Colonic mucosa (tissue), 4 donors: ENCODE data around the gene CPT1B. TPM values are rescaled to one million over a fixed set of nuclear protein-coding genes. Genes with fewer than 3 reads are reported as not detected.
A peak's percentile ranks its signal among the peaks of the same experiment; 100 is the strongest.

Experiments used
- DNase-seq: peaks from one replicate; pipeline ENCODE4 v3.0.0-alpha.2; 2020
- H3K27ac ChIP-seq: fragments of 200-600 bp; one replicate; pipeline ENCODE4 v1.8.0; 2021
- H3K27me3 ChIP-seq: fragments of 200-600 bp; one replicate; pipeline ENCODE4 v1.8.0; 2021
- H3K36me3 ChIP-seq: fragments of 200-600 bp; one replicate; pipeline ENCODE4 v1.8.0; 2021
- H3K4me1 ChIP-seq: fragments of 200-600 bp; one replicate; pipeline ENCODE4 v1.8.0; 2021; ENCODE audit warnings: mild to moderate bottlenecking
- H3K4me3 ChIP-seq: fragments of 200-600 bp; one replicate; pipeline ENCODE4 v1.8.0; 2021
- H3K9ac ChIP-seq, 2 donors: one replicate each; pipeline ENCODE4 v1.7.0; 2013; ENCODE audit warnings: control low read depth in 2 of 2, low read depth in 2 of 2, low read length in 2 of 2
- H3K9me3 ChIP-seq: fragments of 200-600 bp; one replicate; pipeline ENCODE4 v1.8.0; 2021
- intact Hi-C: fragments of 100-400 bp; cut with DNase I; formaldehyde crosslinking; loops from one replicate; pipeline ENCODE4 v1.14.1; 2022
- total RNA-seq, 2 donors: library from RNA; stranded (reverse); fragmentation: NEBNext Ultra II Directional in 1 of 2; extraction: Animal tissue kit (Norgen Biotek cat#: 25700) in 1 of 2; gene quantifications; one replicate each; pipeline ENCODE4 v1.2.1, GENCODE V29; 2021
- TF ChIP-seq, protein P1 (sequence below): fragments of 200-600 bp; IDR thresholded peaks from one replicate; pipeline ENCODE4 v1.8.0; 2022; ENCODE audit warnings: antibody characterized with exemption, mild to moderate bottlenecking
- donor health status: healthy.
- donor health status: DM: no; HTN: no; CAD: no.
- donor health status: DM: no; HTN: no; CAD: no.

The CPT1B gene
- total RNA-seq, 2 donors from 2014 or later, result 20.1 to 21.7 TPM

DNA sequence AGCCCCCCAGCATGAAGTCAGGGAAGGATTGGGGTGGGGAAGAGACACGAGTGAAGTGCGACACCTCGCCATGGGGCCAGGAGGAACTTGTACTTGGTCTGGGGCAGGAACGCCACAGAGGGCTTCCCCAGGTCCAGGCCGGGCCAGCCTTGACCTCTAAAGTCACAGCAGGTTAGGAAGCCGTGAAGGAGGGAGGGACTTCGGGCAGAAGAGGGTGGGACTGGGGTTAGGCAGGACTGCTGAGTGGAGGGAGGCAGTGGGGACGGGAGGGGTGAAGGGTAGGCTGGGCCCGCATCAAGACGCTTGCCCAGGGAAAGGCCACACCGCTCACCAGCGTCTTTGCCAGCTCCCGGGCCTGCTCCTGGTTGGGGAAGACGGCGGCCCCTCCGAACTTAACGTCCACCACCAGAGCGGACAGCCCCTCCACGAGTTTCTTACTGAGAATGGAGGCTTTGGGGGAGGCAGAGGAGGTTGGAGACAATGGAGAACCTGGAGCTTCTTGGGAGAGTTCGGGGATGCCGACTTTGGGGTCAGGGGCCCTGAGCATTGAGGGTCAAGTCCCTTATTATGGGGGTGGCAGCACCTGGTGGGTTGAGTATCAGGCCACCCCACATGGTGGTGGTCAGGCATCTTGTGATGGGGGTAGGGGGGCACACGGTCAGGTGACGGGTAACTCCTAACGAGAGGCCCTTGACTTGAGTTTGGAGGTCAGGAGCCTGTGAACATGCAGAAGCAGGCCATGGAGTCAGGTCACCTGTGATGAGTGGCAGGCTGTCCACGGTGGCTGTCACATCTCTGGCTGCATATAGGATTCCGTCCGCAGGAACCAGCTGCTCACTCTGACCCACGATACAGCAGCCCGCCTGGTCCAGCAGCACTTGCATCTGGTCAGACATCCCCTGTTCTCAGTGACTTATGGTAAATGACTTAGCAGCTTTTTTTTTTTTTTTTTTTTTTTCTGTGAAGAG, 51.1 kb downstream of the CPT1B start:
- Histone ChIP-seq H3K27me3 (no peaks in the 10 kb centered on the region), H3K27ac (peak overlapping the region; percentile 100), H3K4me3 (peak overlapping the region; percentile 85), H3K4me1 (peaks cover 16% of the 10 kb centered on the region), H3K9me3 (no peaks in the 10 kb centered on the region), H3K36me3 (peaks cover 10% of the 10 kb centered on the region), H3K9ac (peak overlapping the region; percentile 86)
- intact Hi-C loops, result no loop called here
- DNase-seq, result peak; percentile 68
- TF ChIP-seq, protein P1, sequence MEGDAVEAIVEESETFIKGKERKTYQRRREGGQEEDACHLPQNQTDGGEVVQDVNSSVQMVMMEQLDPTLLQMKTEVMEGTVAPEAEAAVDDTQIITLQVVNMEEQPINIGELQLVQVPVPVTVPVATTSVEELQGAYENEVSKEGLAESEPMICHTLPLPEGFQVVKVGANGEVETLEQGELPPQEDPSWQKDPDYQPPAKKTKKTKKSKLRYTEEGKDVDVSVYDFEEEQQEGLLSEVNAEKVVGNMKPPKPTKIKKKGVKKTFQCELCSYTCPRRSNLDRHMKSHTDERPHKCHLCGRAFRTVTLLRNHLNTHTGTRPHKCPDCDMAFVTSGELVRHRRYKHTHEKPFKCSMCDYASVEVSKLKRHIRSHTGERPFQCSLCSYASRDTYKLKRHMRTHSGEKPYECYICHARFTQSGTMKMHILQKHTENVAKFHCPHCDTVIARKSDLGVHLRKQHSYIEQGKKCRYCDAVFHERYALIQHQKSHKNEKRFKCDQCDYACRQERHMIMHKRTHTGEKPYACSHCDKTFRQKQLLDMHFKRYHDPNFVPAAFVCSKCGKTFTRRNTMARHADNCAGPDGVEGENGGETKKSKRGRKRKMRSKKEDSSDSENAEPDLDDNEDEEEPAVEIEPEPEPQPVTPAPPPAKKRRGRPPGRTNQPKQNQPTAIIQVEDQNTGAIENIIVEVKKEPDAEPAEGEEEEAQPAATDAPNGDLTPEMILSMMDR, result no peak

DNA sequence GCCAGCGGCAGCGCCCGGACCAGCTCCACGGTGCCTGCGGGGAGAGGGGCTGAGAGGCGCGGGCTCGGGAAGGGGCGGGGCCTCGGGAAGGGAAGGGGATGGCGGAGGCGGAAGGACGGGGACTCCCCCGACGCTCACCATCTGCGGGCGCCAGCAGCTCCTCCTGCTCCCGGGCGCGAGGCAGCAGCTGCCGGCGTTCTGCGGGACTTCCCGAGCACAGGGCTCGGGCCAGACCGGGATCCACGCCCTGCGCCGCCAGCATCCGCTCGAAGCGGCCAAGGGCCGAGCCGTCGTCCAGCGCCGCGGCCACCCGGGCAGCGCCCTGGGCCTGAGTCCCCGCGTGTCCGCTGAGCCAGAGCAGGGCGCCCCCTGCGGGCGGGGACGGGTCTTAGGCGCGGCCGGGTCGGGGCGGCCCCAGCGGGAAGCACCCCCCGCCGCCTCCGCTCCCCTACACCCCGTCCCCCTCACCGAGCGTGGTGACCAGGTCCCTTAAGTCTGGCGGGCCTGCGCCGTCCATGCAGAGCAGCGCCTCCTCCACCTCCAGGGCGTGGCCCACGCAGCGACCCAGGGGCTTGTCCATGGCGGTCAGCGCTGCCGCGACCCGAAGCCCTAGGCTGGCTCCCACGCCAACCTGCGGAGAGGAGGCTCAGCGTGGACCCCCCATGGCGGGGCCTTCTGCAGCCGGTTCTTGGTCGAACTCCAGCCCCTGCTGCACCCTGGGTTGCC, 52.0 kb downstream of the CPT1B start:
- TF ChIP-seq, protein P1, result peak; percentile 44
- DNase-seq, result peak; percentile 86
- H3K9me3 ChIP-seq, result no peaks in the 10 kb centered on the region
- no peaks in the 10 kb centered on the region for H3K27me3 ChIP-seq
- peaks cover 10% of the 10 kb centered on the region for H3K36me3 ChIP-seq
- peaks cover 16% of the 10 kb centered on the region for H3K4me1 ChIP-seq
- H3K4me3 ChIP-seq, result peak overlapping the region; percentile 85
- H3K9ac ChIP-seq, result peak overlapping the region; percentile 86
- H3K27ac ChIP-seq, result peak overlapping the region; percentile 100
- intact Hi-C loops, result no loop called here

- H3K36me3 ChIP-seq, result peaks cover 10% of the 10 kb centered on the region
- H3K9ac ChIP-seq, result peak overlapping the region; percentile 86
- no peak for DNase-seq
- H3K4me1 ChIP-seq, result peaks cover 16% of the 10 kb centered on the region
- no peaks in the 10 kb centered on the region for H3K9me3 ChIP-seq
- H3K27me3 ChIP-seq, result no peaks in the 10 kb centered on the region
- TF ChIP-seq, protein P1, result no peak
- peak overlapping the region; percentile 100 for H3K27ac ChIP-seq
- intact Hi-C loops, result no loop called here
- H3K4me3 ChIP-seq, result peak overlapping the region; percentile 85
Measured at GRCh38 chr22:50525858-50526107, 52.4 kb downstream of the CPT1B start.

GRCh38 chr22:50525104-50525857, 52.9 kb downstream of the CPT1B start, which contains the start of gene SCO2:
SCO2 (minus strand) TSS chr22:50525598; CDS start chr22:50524411, 1,187 bp downstream.
- intact Hi-C loops, result no loop called here

More at GRCh38 chr22:50525104-50525857, 52.9 kb downstream of the CPT1B start, which contains the start of gene SCO2:
- H3K27ac ChIP-seq, result peak within 1 kb of the TSS; percentile 100
- peaks cover 16% of the 10 kb centered on the region for H3K4me1 ChIP-seq
- peaks cover 10% of the 10 kb centered on the region for H3K36me3 ChIP-seq
- peak; percentile 97 for DNase-seq
- H3K4me3 ChIP-seq, result peak within 1 kb of the TSS; percentile 85
- peak within 1 kb of the TSS; percentile 86 for H3K9ac ChIP-seq
- no peaks in the 10 kb centered on the region for H3K27me3 ChIP-seq
- H3K9me3 ChIP-seq, result no peaks in the 10 kb centered on the region
- TF ChIP-seq, protein P1, result peak; percentile 34
